K562 treated with DMSO at 1 percent for 48 hours (cell line): ENCODE results near the gene APOBEC3H. TPM values are rescaled to one million over a fixed set of nuclear protein-coding genes. Genes with fewer than 3 reads are reported as not detected.

Experiments used
- total RNA-seq: library from RNA; unstranded; fragments of 300-600 nt; gene quantifications from 2 replicates; pipeline ENCODE4 v1.2.3, GENCODE V29; 2022; ENCODE audit warnings: low replicate concordance; ENCODE audit errors: extremely low read depth

APOBEC3H gene
- not detected in 2 replicates for total RNA-seq

DNA sequence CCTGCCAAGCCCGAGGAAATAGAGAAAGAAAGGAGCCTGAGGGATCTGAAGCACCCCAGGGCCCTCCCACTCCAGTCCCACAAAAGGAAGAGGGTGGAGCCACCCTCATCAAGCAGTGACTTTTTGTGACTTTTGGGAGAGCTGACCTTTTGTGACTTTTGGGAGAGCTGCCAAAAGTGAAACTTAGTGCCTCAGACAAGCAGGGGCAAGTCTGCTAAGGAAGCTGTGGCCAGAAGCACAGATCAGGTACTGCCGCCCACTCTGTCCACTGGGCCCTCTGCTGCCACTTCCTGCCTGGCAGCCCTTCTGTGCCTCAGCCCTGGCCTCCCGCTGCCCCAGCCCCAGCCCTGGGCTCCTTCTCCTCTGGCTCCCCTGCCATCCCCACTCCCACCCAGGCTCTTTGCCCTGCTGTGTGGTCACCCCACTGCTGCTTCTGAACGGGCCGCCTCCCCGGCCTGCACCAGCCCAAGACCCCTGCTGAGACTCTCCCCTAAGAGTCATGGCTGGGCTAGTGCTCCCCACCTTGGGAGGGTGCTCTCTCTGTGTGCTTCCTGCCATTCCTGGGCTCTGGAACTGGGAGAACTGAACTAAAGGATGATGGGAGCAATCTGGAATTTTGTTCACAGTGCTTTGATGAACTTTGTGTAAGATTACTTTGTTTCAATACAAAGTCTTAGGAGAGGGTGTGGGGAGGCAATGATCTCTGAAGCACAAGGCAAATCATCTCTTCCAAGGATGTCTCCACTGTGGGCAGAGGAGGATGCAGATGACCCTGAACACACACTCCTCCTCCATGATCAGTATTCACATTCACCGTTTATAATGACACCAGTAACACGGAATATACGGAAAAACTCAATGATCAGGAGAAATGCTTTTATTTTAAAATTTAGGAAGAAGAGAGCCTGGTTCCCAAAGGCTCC, at the start of gene APOBEC3H:
Gene APOBEC3H (plus strand): TSS at position 147 of the 923 bp plus-strand sequence. CDS start 3,035 bp downstream, outside the sequence.

DNA sequence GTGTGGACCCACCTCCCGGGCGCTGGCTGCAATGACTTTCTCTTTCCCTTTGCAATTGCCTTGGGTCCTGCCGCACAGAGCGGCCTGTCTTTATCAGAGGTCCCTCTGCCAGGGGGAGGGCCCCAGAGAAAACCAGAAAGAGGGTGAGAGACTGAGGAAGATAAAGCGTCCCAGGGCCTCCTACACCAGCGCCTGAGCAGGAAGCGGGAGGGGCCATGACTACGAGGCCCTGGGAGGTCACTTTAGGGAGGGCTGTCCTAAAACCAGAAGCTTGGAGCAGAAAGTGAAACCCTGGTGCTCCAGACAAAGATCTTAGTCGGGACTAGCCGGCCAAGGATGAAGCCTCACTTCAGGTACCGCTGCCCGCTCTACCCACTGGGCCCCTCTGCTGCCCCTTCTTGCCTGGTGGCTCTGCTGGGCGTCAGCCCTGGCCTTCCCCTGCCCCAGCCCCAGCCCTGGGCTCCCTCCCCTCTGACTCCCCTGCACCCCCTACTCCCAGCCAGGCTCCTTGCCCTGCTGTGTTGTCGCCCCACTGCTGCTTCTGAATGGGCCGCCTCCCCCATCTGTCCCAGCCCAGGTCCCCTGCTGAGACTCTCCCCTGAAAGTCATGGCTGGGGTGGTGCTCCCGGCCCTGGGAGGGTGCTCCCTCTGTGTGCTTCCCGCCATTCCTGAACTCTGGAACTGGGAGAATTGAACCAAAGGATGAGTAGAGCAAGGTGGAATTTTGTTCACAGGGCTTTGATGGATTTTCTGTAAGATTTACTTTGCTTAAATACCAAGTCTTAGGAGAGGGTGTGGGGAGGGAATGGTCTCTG, 19.8 kb upstream of the APOBEC3H start, which contains the start of gene APOBEC3G:
Gene APOBEC3G (plus strand): TSS at position 250 of the 815 bp plus-strand sequence. CDS start 87 bp downstream, at position 337.

DNA sequence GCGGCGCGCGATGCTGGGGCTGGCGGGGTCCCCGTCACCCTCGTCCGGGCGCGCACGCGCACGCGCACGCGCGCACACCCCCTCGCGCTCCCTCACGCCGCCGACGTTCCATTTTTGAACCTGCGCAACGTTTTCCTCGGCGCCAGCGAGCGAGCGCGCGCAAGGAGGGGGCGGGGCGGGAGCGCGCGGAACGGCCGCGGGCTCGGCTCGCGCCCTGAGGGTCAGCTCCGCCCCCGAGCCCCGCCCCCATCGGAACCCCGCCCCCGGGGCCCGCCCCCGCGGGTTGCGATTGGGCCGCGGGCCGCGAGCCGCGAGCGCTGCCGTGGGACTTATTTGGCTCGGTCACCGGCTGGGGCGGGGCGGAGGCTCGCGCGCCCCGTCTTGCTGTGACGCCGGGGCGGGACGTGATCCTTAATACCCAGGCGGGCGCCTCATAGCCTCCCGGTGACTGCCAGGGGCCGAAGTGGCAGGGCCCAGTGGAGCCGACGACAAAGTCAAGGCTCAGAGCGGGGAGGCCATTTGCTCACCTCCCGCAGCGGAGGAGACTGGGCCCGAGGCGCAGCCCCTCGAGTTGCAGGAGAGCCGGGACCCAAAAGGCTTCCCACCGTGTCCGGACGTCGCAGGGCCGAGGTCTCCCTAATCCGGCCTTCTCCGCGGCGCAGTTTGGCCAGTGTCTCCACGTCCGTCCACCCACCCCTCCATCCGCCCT, 55.6 kb downstream of the APOBEC3H start, which contains the start of gene CBX7:
Gene CBX7 (minus strand): TSS at position 170 of the 709 bp plus-strand sequence. CDS start 236 bp downstream, outside the sequence.

Other genes starting within 250 kb of the APOBEC3H start
- gene CBX6, start 225.0 kb upstream of the APOBEC3H start, total RNA-seq: not detected in 2 replicates
- gene APOBEC3A, start 139.6 kb upstream of the APOBEC3H start, total RNA-seq: not detected in 2 replicates
- gene APOBEC3B, start 114.9 kb upstream of the APOBEC3H start, total RNA-seq: not detected in 2 replicates
- gene APOBEC3C, start 83.0 kb upstream of the APOBEC3H start, total RNA-seq: not detected in 2 replicates
- not detected in 2 replicates for gene APOBEC3D, start 76.1 kb upstream of the APOBEC3H start, total RNA-seq
- not detected in 2 replicates for gene APOBEC3F, start 56.4 kb upstream of the APOBEC3H start, total RNA-seq
- gene APOBEC3G, start 20.0 kb upstream of the APOBEC3H start, total RNA-seq: not detected in 2 replicates
- not detected in 2 replicates for gene CBX7, start 55.4 kb downstream of the APOBEC3H start, total RNA-seq
- gene PDGFB, start 147.7 kb downstream of the APOBEC3H start, total RNA-seq: not detected in 2 replicates
- 2,239 and 3,930 TPM in 2 replicates for gene RPL3, start 222.4 kb downstream of the APOBEC3H start, total RNA-seq